Measurements from ENCODE around the gene TMEM63C.

- TF ChIP-seq CTCF (conservative IDR thresholded peaks at IDR 0.05) (peak; percentile 56), ZFX (IDR thresholded peaks at IDR 0.05) (no peak)
These were observed 30.4 kb upstream of the TMEM63C start for GRCh38 chr14:77151245-77151644.
